WTC11 (cell line): ENCODE results near the gene RABGAP1. TPM values are rescaled to one million over a fixed set of nuclear protein-coding genes. Genes with fewer than 3 reads are reported as not detected.
A peak's percentile ranks its signal among the peaks of the same experiment; 100 is the strongest.

ENCODE experiments used
- ATAC-seq: fragments of 200-7000 bp; cut with Tn5 transposase; 2 replicates; pipeline ENCODE4 v1.10.0; 2021; ENCODE audit warnings: mild to moderate bottlenecking, moderate library complexity
- CTCF ChIA-PET: fragments of 300-600 bp; sonication (Branson Sonifier 250); formaldehyde crosslinking; loops from one replicate; lab custom pipeline; 2021; ENCODE audit warnings: antibody characterized with exemption; lab: Charles Lee
- POLR2A ChIA-PET: fragments of 350-600 bp; sonication (Branson Sonifier 250); formaldehyde crosslinking; loops from one replicate; lab custom pipeline; 2021; ENCODE audit warnings: antibody characterized with exemption; lab: Charles Lee
- DNase-seq: peaks from one replicate; pipeline ENCODE4 v3.0.0; 2021; ENCODE audit warnings: low spot score
- H3K27ac Mint-ChIP-seq: 2 replicates; pipeline ENCODE4 v1.8.0; 2021; ENCODE audit warnings: mixed read lengths
- H3K27me3 Mint-ChIP-seq: 2 replicates; pipeline ENCODE4 v1.8.0; 2021; ENCODE audit warnings: low read depth, mild to moderate bottlenecking, moderate library complexity, mixed read lengths
- H3K36me3 Mint-ChIP-seq: 2 replicates; pipeline ENCODE4 v1.8.0; 2021; ENCODE audit warnings: mixed read lengths
- H3K4me1 Mint-ChIP-seq: 2 replicates; pipeline ENCODE4 v1.8.0; 2022; ENCODE audit warnings: mixed read lengths
- H3K4me3 Mint-ChIP-seq: 2 replicates; pipeline ENCODE4 v1.8.0; 2021; ENCODE audit warnings: mild to moderate bottlenecking, moderate library complexity, mixed read lengths
- H3K9me3 Mint-ChIP-seq: 2 replicates; pipeline ENCODE4 v1.8.0; 2021; ENCODE audit warnings: mixed read lengths
- ATF3 ChIP-seq: sonication (generic); formaldehyde crosslinking; conservative IDR thresholded peaks from 2 replicates; pipeline ENCODE4 v1.8.1; 2022; ENCODE audit warnings: mild to moderate bottlenecking, missing genetic modification reagents
- ATF6 ChIP-seq: sonication (generic); formaldehyde crosslinking; IDR thresholded peaks from 2 replicates; pipeline ENCODE4 v1.8.1; 2023; ENCODE audit warnings: mild to moderate bottlenecking, missing genetic modification reagents
- E2F4 ChIP-seq: sonication (generic); formaldehyde crosslinking; IDR thresholded peaks from 2 replicates; pipeline ENCODE4 v1.8.1; 2022; ENCODE audit warnings: low read depth, mild to moderate bottlenecking, moderate library complexity, missing genetic modification reagents, borderline replicate concordance
- ESRRA ChIP-seq: sonication (generic); formaldehyde crosslinking; IDR thresholded peaks from 2 replicates; pipeline ENCODE4 v1.8.1; 2022; ENCODE audit warnings: mild to moderate bottlenecking, missing genetic modification reagents, borderline replicate concordance
- FOXK1 ChIP-seq: sonication (generic); formaldehyde crosslinking; IDR thresholded peaks from 2 replicates; pipeline ENCODE4 v1.8.0; 2022; ENCODE audit warnings: mild to moderate bottlenecking, moderate library complexity, missing genetic modification reagents
- GABPB1 ChIP-seq: sonication (generic); formaldehyde crosslinking; IDR thresholded peaks from 2 replicates; pipeline ENCODE4 v1.8.1; 2023; ENCODE audit warnings: mild to moderate bottlenecking, missing genetic modification reagents
- GTF2I ChIP-seq: fragments of 250-450 bp; sonication (Bioruptor Pico); conservative IDR thresholded peaks from 2 replicates; pipeline ENCODE4 v1.4.0; 2021; ENCODE audit warnings: mild to moderate bottlenecking
- KAT7 ChIP-seq: sonication (generic); formaldehyde crosslinking; IDR thresholded peaks from 2 replicates; pipeline ENCODE4 v1.8.1; 2023; ENCODE audit warnings: missing genetic modification reagents, mild to moderate bottlenecking, borderline replicate concordance
- MLX ChIP-seq: sonication (generic); formaldehyde crosslinking; IDR thresholded peaks from 2 replicates; pipeline ENCODE4 v1.8.1; 2023; ENCODE audit warnings: mild to moderate bottlenecking, missing genetic modification reagents, moderate library complexity
- NFATC4 ChIP-seq: fragments of 250-450 bp; sonication (Bioruptor Pico); IDR thresholded peaks from 2 replicates; pipeline ENCODE4 v1.9.0; 2021; ENCODE audit warnings: mild to moderate bottlenecking
- NR1H2 ChIP-seq: sonication (generic); formaldehyde crosslinking; IDR thresholded peaks from 2 replicates; pipeline ENCODE4 v1.9.0; 2021; ENCODE audit warnings: mild to moderate bottlenecking, moderate library complexity, missing genetic modification reagents
- PREB ChIP-seq: sonication (generic); formaldehyde crosslinking; IDR thresholded peaks from 2 replicates; pipeline ENCODE4 v1.8.1; 2022; ENCODE audit warnings: mild to moderate bottlenecking, missing genetic modification reagents, moderate library complexity, borderline replicate concordance
- SP1 ChIP-seq: sonication (generic); formaldehyde crosslinking; conservative IDR thresholded peaks from 2 replicates; pipeline ENCODE4 v1.8.1; 2022; ENCODE audit warnings: missing genetic modification reagents
- ZNF138 ChIP-seq: sonication (generic); formaldehyde crosslinking; conservative IDR thresholded peaks from 2 replicates; pipeline ENCODE4 v1.8.1; 2022; ENCODE audit warnings: mild to moderate bottlenecking, moderate library complexity, missing genetic modification reagents
- ZNF317 ChIP-seq: sonication (generic); formaldehyde crosslinking; IDR thresholded peaks from 2 replicates; pipeline ENCODE4 v1.8.1; 2023; ENCODE audit warnings: low read depth, mild to moderate bottlenecking, moderate library complexity, missing genetic modification reagents, borderline replicate concordance
- ZNF396 ChIP-seq: fragments of 250-450 bp; sonication (Bioruptor Pico); IDR thresholded peaks from 2 replicates; pipeline ENCODE4 v1.8.0; 2021; ENCODE audit warnings: mild to moderate bottlenecking, moderate library complexity, borderline replicate concordance
- total RNA-seq: library from RNA; stranded (reverse); gene quantifications from 3 replicates; pipeline ENCODE4 v1.2.3, GENCODE V29; 2021
- TF ChIP-seq, protein P1 (sequence below): sonication (generic); formaldehyde crosslinking; IDR thresholded peaks from 2 replicates; pipeline ENCODE4 v1.8.1; 2023; ENCODE audit warnings: mild to moderate bottlenecking, missing genetic modification reagents, borderline replicate concordance
- TF ChIP-seq, protein P2 (sequence below): fragments of 250-450 bp; sonication (Bioruptor Pico); IDR thresholded peaks from 2 replicates; pipeline ENCODE4 v1.8.0; 2021; ENCODE audit warnings: mild to moderate bottlenecking
- TF ChIP-seq, protein P3 (sequence below): fragments of 250-450 bp; sonication (Bioruptor Pico); IDR thresholded peaks from 2 replicates; pipeline ENCODE4 v1.9.0; 2021; ENCODE audit warnings: mild to moderate bottlenecking
- TF ChIP-seq, protein P4 (sequence below): sonication (generic); formaldehyde crosslinking; IDR thresholded peaks from 2 replicates; pipeline ENCODE4 v1.8.1; 2022; ENCODE audit warnings: low read depth, missing genetic modification reagents, borderline replicate concordance

Gene RABGAP1
- total RNA-seq, 1 experiment from 2014 or later: 38.1 TPM

DNA sequence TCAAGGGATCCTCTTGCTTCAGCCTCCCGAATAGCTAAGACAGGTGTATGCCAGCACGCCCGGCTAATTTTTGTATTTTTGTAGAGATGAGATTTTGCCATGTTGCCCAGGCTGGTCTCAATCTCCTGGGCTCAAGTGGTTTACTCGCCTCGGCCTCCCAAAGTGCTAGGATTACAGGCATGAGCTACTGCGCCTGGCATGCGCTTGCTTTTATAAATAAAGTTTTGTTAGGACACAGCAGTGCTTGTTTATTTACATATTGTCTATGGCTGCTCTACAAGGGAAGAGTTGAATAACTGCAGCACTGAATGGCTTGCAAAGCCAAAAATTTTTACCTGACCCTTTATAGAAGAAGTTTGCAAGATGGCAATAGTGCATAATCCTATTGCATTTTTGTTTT is 120.4 kb downstream of the RABGAP1 start (continued):
- no peak for TF ChIP-seq ZNF138 (CRISPR knock-in tag)
- TF ChIP-seq SP1 (CRISPR knock-in tag): no peak
- TF ChIP-seq GABPB1: no peak
- no peak for TF ChIP-seq ATF3 (CRISPR knock-in tag)
- TF ChIP-seq PREB: no peak

GRCh38 chr9:123062351-123063176 is 121.7 kb downstream of the RABGAP1 start:
- peak overlapping the region; percentile 82; the same call in 1 of the 2 replicates for H3K27ac Mint-ChIP-seq
- no peak overlapping the region for H3K4me3 Mint-ChIP-seq
- DNase-seq (no peak), ATAC-seq (no peak)
- ChIA-PET POLR2A (no interaction called here), CTCF (no interaction called here)
- H3K4me1 Mint-ChIP-seq: peaks cover 20% of the 10 kb centered on the region
- peaks cover 31% of the 10 kb centered on the region for H3K36me3 Mint-ChIP-seq
- no peaks in the 10 kb centered on the region for H3K9me3 Mint-ChIP-seq
- H3K27me3 Mint-ChIP-seq: no peaks in the 10 kb centered on the region
- TF ChIP-seq ATF6: no peak
- no peak for TF ChIP-seq ESRRA (CRISPR knock-in tag)
- no peak for TF ChIP-seq GTF2I (CRISPR knock-in tag)
- no peak for TF ChIP-seq FOXK1
- TF ChIP-seq, protein P1, sequence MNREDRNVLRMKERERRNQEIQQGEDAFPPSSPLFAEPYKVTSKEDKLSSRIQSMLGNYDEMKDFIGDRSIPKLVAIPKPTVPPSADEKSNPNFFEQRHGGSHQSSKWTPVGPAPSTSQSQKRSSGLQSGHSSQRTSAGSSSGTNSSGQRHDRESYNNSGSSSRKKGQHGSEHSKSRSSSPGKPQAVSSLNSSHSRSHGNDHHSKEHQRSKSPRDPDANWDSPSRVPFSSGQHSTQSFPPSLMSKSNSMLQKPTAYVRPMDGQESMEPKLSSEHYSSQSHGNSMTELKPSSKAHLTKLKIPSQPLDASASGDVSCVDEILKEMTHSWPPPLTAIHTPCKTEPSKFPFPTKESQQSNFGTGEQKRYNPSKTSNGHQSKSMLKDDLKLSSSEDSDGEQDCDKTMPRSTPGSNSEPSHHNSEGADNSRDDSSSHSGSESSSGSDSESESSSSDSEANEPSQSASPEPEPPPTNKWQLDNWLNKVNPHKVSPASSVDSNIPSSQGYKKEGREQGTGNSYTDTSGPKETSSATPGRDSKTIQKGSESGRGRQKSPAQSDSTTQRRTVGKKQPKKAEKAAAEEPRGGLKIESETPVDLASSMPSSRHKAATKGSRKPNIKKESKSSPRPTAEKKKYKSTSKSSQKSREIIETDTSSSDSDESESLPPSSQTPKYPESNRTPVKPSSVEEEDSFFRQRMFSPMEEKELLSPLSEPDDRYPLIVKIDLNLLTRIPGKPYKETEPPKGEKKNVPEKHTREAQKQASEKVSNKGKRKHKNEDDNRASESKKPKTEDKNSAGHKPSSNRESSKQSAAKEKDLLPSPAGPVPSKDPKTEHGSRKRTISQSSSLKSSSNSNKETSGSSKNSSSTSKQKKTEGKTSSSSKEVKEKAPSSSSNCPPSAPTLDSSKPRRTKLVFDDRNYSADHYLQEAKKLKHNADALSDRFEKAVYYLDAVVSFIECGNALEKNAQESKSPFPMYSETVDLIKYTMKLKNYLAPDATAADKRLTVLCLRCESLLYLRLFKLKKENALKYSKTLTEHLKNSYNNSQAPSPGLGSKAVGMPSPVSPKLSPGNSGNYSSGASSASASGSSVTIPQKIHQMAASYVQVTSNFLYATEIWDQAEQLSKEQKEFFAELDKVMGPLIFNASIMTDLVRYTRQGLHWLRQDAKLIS (CRISPR knock-in tag): no peak
- TF ChIP-seq, protein P2, sequence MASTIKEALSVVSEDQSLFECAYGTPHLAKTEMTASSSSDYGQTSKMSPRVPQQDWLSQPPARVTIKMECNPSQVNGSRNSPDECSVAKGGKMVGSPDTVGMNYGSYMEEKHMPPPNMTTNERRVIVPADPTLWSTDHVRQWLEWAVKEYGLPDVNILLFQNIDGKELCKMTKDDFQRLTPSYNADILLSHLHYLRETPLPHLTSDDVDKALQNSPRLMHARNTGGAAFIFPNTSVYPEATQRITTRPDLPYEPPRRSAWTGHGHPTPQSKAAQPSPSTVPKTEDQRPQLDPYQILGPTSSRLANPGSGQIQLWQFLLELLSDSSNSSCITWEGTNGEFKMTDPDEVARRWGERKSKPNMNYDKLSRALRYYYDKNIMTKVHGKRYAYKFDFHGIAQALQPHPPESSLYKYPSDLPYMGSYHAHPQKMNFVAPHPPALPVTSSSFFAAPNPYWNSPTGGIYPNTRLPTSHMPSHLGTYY (CRISPR knock-in tag): no peak
- TF ChIP-seq, protein P3, sequence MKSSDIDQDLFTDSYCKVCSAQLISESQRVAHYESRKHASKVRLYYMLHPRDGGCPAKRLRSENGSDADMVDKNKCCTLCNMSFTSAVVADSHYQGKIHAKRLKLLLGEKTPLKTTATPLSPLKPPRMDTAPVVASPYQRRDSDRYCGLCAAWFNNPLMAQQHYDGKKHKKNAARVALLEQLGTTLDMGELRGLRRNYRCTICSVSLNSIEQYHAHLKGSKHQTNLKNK: no peak
- no peak for TF ChIP-seq KAT7 (CRISPR knock-in tag)
- TF ChIP-seq ZNF396: no peak
- TF ChIP-seq, protein P4, sequence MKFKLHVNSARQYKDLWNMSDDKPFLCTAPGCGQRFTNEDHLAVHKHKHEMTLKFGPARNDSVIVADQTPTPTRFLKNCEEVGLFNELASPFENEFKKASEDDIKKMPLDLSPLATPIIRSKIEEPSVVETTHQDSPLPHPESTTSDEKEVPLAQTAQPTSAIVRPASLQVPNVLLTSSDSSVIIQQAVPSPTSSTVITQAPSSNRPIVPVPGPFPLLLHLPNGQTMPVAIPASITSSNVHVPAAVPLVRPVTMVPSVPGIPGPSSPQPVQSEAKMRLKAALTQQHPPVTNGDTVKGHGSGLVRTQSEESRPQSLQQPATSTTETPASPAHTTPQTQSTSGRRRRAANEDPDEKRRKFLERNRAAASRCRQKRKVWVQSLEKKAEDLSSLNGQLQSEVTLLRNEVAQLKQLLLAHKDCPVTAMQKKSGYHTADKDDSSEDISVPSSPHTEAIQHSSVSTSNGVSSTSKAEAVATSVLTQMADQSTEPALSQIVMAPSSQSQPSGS (CRISPR knock-in tag): no peak
- TF ChIP-seq ZNF317 (CRISPR knock-in tag): no peak
- no peak for TF ChIP-seq PREB
- no peak for TF ChIP-seq NR1H2 (CRISPR knock-in tag)
- no peak for TF ChIP-seq MLX (CRISPR knock-in tag)
- no peak for TF ChIP-seq E2F4
- no peak for TF ChIP-seq NFATC4
